IMR-90 (cell line): Measurements from ENCODE around the gene TNS3. TPM values are rescaled to one million over a fixed set of nuclear protein-coding genes. Genes with fewer than 3 reads are reported as not detected.

Source experiments
- ATAC-seq: fragments of 200-7000 bp; cut with Tn5 transposase; 2 replicates; pipeline ENCODE4 v1.9.1; 2020; ENCODE audit warnings: low read depth, mild to moderate bottlenecking, moderate library complexity
- BruUV-seq: library from RNA; stranded (reverse); fragments of 400-500 nt; replicated peaks from 2 replicates; lab custom pipeline; 2021; lab: Mats Ljungman, UMichigan
- CTCF ChIA-PET: fragments of 300-600 bp; formaldehyde crosslinking; extraction: SDS; loops from one replicate; lab custom pipeline; 2021; ENCODE audit warnings: antibody characterized with exemption; lab: Yijun Ruan, JAX
- POLR2A ChIA-PET: fragments of 300-600 bp; sonication (Branson Sonifier 250); formaldehyde crosslinking; loops from one replicate; lab custom pipeline; 2022; ENCODE audit warnings: antibody characterized with exemption; ENCODE audit not compliant: unreplicated experiment; lab: Charles Lee
- DNase-seq: peaks from one replicate; pipeline ENCODE4 v3.0.0; 2013
- H2AFZ ChIP-seq: replicated peaks from 2 replicates; pipeline ENCODE3; 2013; ENCODE audit warnings: low read length, mild to moderate bottlenecking; ENCODE audit not compliant: poor library complexity
- H2AK5ac ChIP-seq: 2 replicates; pipeline ENCODE4 v1.6.1; 2013; ENCODE audit warnings: low read depth, low read length, inconsistent platforms
- H2AK9ac ChIP-seq: replicated peaks from 2 replicates; pipeline ENCODE3; 2013; ENCODE audit warnings: mild to moderate bottlenecking, low read depth, low read length, moderate library complexity; ENCODE audit not compliant: poor library complexity
- H2BK120ac ChIP-seq: 2 replicates; pipeline ENCODE4 v1.6.1; 2013; ENCODE audit warnings: low read depth, low read length, inconsistent platforms
- H2BK15ac ChIP-seq: 3 replicates; pipeline ENCODE4 v1.6.1; 2013; ENCODE audit warnings: low read depth, low read length, inconsistent platforms
- H2BK20ac ChIP-seq: 2 replicates; pipeline ENCODE4 v1.6.1; 2013; ENCODE audit warnings: low read depth, mild to moderate bottlenecking, inconsistent platforms, low read length, moderate library complexity
- H2BK5ac ChIP-seq: 2 replicates; pipeline ENCODE4 v1.6.1; 2013; ENCODE audit warnings: mild to moderate bottlenecking, low read depth, low read length, inconsistent platforms; ENCODE audit not compliant: poor library complexity, severe bottlenecking
- H3K14ac ChIP-seq: replicated peaks from 2 replicates; pipeline ENCODE4 v1.6.1; 2013; ENCODE audit warnings: low read depth, low read length, inconsistent platforms
- H3K18ac ChIP-seq: 2 replicates; pipeline ENCODE4 v1.6.1; 2013; ENCODE audit warnings: low read depth, low read length, control low read depth
- H3K23ac ChIP-seq: 2 replicates; pipeline ENCODE4 v1.6.1; 2013; ENCODE audit warnings: low read depth, low read length, inconsistent platforms
- H3K27ac ChIP-seq: 2 replicates; pipeline ENCODE4 v1.5.1; 2013; ENCODE audit warnings: mild to moderate bottlenecking, control low read depth, low read length; ENCODE audit not compliant: insufficient read depth
- H3K27me3 ChIP-seq: 2 replicates; pipeline ENCODE4 v1.6.1; 2013; ENCODE audit warnings: low read length; ENCODE audit not compliant: control insufficient read depth, insufficient read depth
- H3K36me3 ChIP-seq: 2 replicates; pipeline ENCODE4 v1.6.1; 2013; ENCODE audit warnings: low read length, mixed read lengths; ENCODE audit not compliant: control insufficient read depth, insufficient read depth
- H3K4ac ChIP-seq: 2 replicates; pipeline ENCODE4 v1.6.1; 2013; ENCODE audit warnings: low read depth, low read length, inconsistent platforms
- H3K4me1 ChIP-seq: 2 replicates; pipeline ENCODE4 v1.6.1; 2013; ENCODE audit warnings: low read length, mixed read lengths; ENCODE audit not compliant: control insufficient read depth, insufficient read depth
- H3K4me2 ChIP-seq: 2 replicates; pipeline ENCODE4 v1.6.1; 2013; ENCODE audit warnings: low read depth, mild to moderate bottlenecking, control low read depth, low read length, moderate library complexity
- H3K4me3 ChIP-seq: 2 replicates; pipeline ENCODE4 v1.5.1; 2013; ENCODE audit warnings: low read depth, mild to moderate bottlenecking, control low read depth, low read length, moderate library complexity; ENCODE audit not compliant: insufficient read depth
- H3K56ac ChIP-seq: 2 replicates; pipeline ENCODE4 v1.6.1; 2013; ENCODE audit warnings: low read length, inconsistent platforms; ENCODE audit not compliant: insufficient read depth; ENCODE audit errors: extremely low read depth
- H3K79me1 ChIP-seq, 2 experiments: 2 replicates each; pipeline ENCODE4 v1.6.1; 2013; ENCODE audit warnings: low read length in 2 of 2, inconsistent platforms in 1 of 2, low read depth in 1 of 2
- H3K9ac ChIP-seq: 2 replicates; pipeline ENCODE4 v1.6.1; 2013; ENCODE audit warnings: low read depth, low read length, control low read depth
- H3K9me1 ChIP-seq: 2 replicates; pipeline ENCODE4 v1.6.1; 2013; ENCODE audit warnings: low read length, inconsistent platforms; ENCODE audit not compliant: insufficient read depth
- H3K9me3 ChIP-seq: 2 replicates; pipeline ENCODE4 v1.6.1; 2013; ENCODE audit warnings: low read length; ENCODE audit not compliant: control insufficient read depth, insufficient read depth
- H4K20me1 ChIP-seq: 2 replicates; pipeline ENCODE4 v1.6.1; 2013; ENCODE audit warnings: low read length, inconsistent platforms; ENCODE audit not compliant: insufficient read depth
- H4K5ac ChIP-seq: 2 replicates; pipeline ENCODE4 v1.6.1; 2013; ENCODE audit warnings: mild to moderate bottlenecking, low read depth, low read length, control low read depth
- H4K8ac ChIP-seq, 2 experiments: 2 replicates each; pipeline ENCODE4 v1.6.1; 2013; ENCODE audit warnings: low read depth in 2 of 2, low read length in 2 of 2, control low read depth in 1 of 2, inconsistent platforms in 1 of 2
- H4K91ac ChIP-seq: 2 replicates; pipeline ENCODE4 v1.6.1; 2013; ENCODE audit warnings: low read depth, low read length, inconsistent platforms; ENCODE audit not compliant: insufficient read depth
- BHLHE40 ChIP-seq: fragments of 150-350 bp; IDR thresholded peaks from 2 replicates; pipeline ENCODE4 v1.6.1; 2016; ENCODE audit warnings: mild to moderate bottlenecking, low read depth, low read length
- POLR2A ChIP-seq: IDR thresholded peaks from 2 replicates; pipeline ENCODE4 v1.6.1; 2012; ENCODE audit warnings: mild to moderate bottlenecking, low read depth, low read length
- WGBS, 2 experiments: methylation state at CpG; one replicate each; pipeline versions ENCODE4 v1.1.5 to v1.1.7; 2013; ENCODE audit warnings: missing lambda C conversion rate in 2 of 2; ENCODE audit not compliant: insufficient read length in 1 of 2; ENCODE audit errors: extremely low coverage in 2 of 2; 5-methylcytosine and 5-hydroxymethylcytosine counted together
- dilution Hi-C: fragments of 300-500 bp; cut with HindIII; formaldehyde crosslinking; loops from one replicate; pipeline ENCODE4 v1.14.3; 2018; ENCODE audit warnings: low sequenced_read_pairs; ENCODE audit not compliant: unreplicated experiment
- in situ Hi-C: fragments of 300-500 bp; cut with MboI; formaldehyde crosslinking; loops from 3 replicates; pipeline ENCODE4 v1.14.3; 2019; ENCODE audit warnings: low sequenced_read_pairs, inconsistent platforms, mixed read lengths
- intact Hi-C: fragments of 100-400 bp; cut with micrococcal nuclease; formaldehyde crosslinking; loops from 2 replicates; pipeline ENCODE4 v1.10.0; 2022
- polyA plus RNA-seq, 3 experiments: library from polyadenylated mRNA; depleted of rRNA; stranded (reverse); fragments of >200 nt; gene quantifications; 2 replicates each; pipeline ENCODE4 v1.2.3, GENCODE V29; 2012; ENCODE audit warnings: low replicate concordance in 1 of 3
- total RNA-seq: library from RNA; depleted of rRNA; stranded (reverse); fragments of >200 nt; gene quantifications from 2 replicates; pipeline ENCODE4 v1.2.3, GENCODE V29; 2012

Gene TNS3
- total and polyA plus RNA-seq, 2 of the 4 experiments (the other 2 are of a cell fraction): 64.3 to 79.2 TPM

GRCh38 chr7:47526466-47526865 is 55.4 kb downstream of the TNS3 start:
- BruUV-seq: no TSS peak
- intact Hi-C loops: no loop called here
- no peak overlapping the region for H3K23ac ChIP-seq
- no peak overlapping the region for H3K4ac ChIP-seq
- in situ Hi-C loops: no loop called here
- no peak overlapping the region for H4K5ac ChIP-seq
- H3K9me3 ChIP-seq: peaks cover 4% of the 10 kb centered on the region; the same call in 1 of the 2 replicates
- ChIA-PET POLR2A (no interaction called here), CTCF (interaction anchor here (1.4 kb wide), 1 partner anchor 32 kb away, joined by 4 read pairs; no protein-coding TSS in a partner anchor)
- H4K8ac ChIP-seq: no peak overlapping the region
- H2AK5ac ChIP-seq: no peak overlapping the region
- H3K4me2 ChIP-seq: no peak overlapping the region
- peaks cover 52% of the 10 kb centered on the region for H3K36me3 ChIP-seq
- no peak for ATAC-seq
- no peak overlapping the region for H3K9ac ChIP-seq
- H4K20me1 ChIP-seq: peaks cover 32% of the 10 kb centered on the region; the same call in 1 of the 2 replicates
- H3K4me3 ChIP-seq: no peak overlapping the region
- no peak overlapping the region for H3K27ac ChIP-seq
- no peak overlapping the region for H2AK9ac ChIP-seq
- DNase-seq: no peak
- no peak overlapping the region for H2BK15ac ChIP-seq
- H3K27me3 ChIP-seq: no peaks in the 10 kb centered on the region
- 97% methylated on average over 6 of the region's 6 CpGs; no CpG with 5 or more reads in 1 of the 2 experiments for WGBS, 2 experiments
- no peaks in the 10 kb centered on the region for H3K4me1 ChIP-seq
- H3K14ac ChIP-seq: no peak overlapping the region
- peaks cover 37 to 80% of the 10 kb centered on the region in 2 experiments for H3K79me1 ChIP-seq
- dilution Hi-C loops: no loop called here
- no peak overlapping the region for H4K91ac ChIP-seq
- no peak for TF ChIP-seq BHLHE40
- no peak for TF ChIP-seq POLR2A
- no peak overlapping the region for H2BK20ac ChIP-seq
- H3K56ac ChIP-seq: no peak overlapping the region
- H3K18ac ChIP-seq: no peak overlapping the region
- H2BK5ac ChIP-seq: no peak overlapping the region
- H2AFZ ChIP-seq: peak overlapping the region; percentile 13
- H3K9me1 ChIP-seq: peaks cover 28% of the 10 kb centered on the region
- H2BK120ac ChIP-seq: no peak overlapping the region
